ENCODE results near the gene RHBDF1.
A peak's percentile ranks its signal among the peaks of the same experiment; 100 is the strongest.

Gene RHBDF1

GRCh38 chr16:71540-72401, 660 bp downstream of the RHBDF1 start:
- DNase-seq = no peak

- no peak for DNase-seq
Observed at GRCh38 chr16:71210-71539, 1.3 kb downstream of the RHBDF1 start.

GRCh38 chr16:69181-69580, 3.2 kb downstream of the RHBDF1 start:
- no peak for DNase-seq

GRCh38 chr16:67884-68789, 4.3 kb downstream of the RHBDF1 start:
- no peak for DNase-seq

- DNase-seq = no peak
Observed at GRCh38 chr16:67183-67791, 5.1 kb downstream of the RHBDF1 start.

GRCh38 chr16:66309-67182, 5.9 kb downstream of the RHBDF1 start:
- DNase-seq = no peak

GRCh38 chr16:65745-66144, 6.7 kb downstream of the RHBDF1 start:
- peak; percentile 79 for DNase-seq

- no peak for DNase-seq
Observed at GRCh38 chr16:64914-65255, 7.5 kb downstream of the RHBDF1 start.

GRCh38 chr16:63998-64913, 8.2 kb downstream of the RHBDF1 start:
- DNase-seq = no peak

- DNase-seq = no peak
Observed at GRCh38 chr16:63466-63865, 9.0 kb downstream of the RHBDF1 start.

- DNase-seq = no peak
Observed at GRCh38 chr16:62968-63391, 9.5 kb downstream of the RHBDF1 start.

GRCh38 chr16:62283-62967, 10.0 kb downstream of the RHBDF1 start:
- DNase-seq = no peak

- no peak for DNase-seq
Observed at GRCh38 chr16:61879-62281, 10.6 kb downstream of the RHBDF1 start.

- no peak for DNase-seq
Observed at GRCh38 chr16:60929-61878, 11.2 kb downstream of the RHBDF1 start.

- DNase-seq = no peak
Observed at GRCh38 chr16:60166-60565, 12.3 kb downstream of the RHBDF1 start.

- DNase-seq = no peak
Observed at GRCh38 chr16:59440-60059, 12.9 kb downstream of the RHBDF1 start.

- no peak for DNase-seq
Observed at GRCh38 chr16:58491-59439, 13.7 kb downstream of the RHBDF1 start.

- no peak for DNase-seq
Observed at GRCh38 chr16:57711-58110, 14.7 kb downstream of the RHBDF1 start.

Data from activated CD4-positive, alpha-beta T cell treated with anti-CD3 and anti-CD28 coated beads for 1 hour (primary cell).